ENCODE measurements around the gene HMCES.

The HMCES gene, protein sequence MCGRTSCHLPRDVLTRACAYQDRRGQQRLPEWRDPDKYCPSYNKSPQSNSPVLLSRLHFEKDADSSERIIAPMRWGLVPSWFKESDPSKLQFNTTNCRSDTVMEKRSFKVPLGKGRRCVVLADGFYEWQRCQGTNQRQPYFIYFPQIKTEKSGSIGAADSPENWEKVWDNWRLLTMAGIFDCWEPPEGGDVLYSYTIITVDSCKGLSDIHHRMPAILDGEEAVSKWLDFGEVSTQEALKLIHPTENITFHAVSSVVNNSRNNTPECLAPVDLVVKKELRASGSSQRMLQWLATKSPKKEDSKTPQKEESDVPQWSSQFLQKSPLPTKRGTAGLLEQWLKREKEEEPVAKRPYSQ

DNA sequence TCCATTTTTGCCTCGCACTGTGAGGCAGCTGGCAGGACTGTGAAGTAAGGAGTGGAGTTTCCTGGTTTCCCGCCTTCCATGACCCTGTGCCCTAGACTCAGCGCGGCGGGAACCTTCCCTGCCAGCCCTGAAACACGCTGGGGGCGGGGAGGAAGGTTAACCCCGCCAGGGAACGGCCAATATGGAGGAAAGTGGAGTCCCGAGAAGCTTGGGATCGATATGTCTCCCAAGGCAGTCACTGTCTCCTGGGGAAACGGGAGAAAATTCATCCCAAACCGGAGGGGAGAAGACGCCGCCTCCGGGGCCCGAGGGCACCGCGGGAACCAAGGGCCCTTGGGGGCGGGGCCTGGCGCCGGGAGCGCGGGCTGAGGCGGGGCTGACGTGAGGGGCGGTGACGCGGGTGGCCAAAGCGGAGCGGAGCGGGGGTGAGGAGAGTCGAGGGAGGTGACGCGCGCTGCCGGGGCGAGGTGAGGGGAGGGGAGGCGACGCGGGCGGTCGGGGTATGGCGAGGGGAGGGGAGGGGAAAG, at the start of gene HMCES:
HMCES (plus strand) TSS at position 432 of the 527 bp plus-strand sequence. CDS start 863 bp downstream, outside the sequence.
- peak; percentile 93 for DNase-seq (ENCODE audit: low read depth)

DNA sequence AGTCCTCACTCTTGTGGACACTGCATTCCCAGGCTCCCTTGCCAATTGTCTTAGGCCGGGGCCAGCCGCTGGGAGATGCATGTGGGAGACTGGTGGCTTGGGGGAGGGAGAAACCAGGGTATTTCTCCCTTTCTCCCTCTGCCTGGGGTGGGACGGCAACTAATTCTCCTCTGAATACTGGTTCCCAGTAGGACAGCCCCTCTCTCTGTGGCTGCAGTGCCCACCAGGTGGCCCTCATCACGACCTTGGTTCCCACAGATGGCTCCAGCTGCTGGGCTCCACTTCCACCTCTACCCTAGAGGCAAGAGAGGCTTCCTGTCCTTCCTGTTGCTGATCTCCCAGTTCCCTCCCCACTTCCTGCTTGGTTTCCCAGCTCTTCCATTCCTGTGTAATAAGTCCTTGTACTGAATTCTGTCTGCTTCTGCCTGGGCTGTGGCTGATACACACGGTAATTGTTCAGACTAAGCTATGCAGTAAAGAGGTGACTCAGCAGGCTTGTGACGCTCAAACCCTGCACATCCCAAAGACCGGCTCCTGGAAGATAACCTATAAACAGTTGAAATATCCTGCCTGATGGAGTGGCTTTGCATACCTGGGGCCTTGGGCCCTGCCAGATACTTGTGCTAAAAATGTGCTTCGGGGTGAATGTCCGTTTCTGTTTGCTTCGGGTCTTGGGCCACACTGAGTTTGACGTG, 49.6 kb upstream of the HMCES start:
- no peak for DNase-seq (ENCODE audit: low read depth)

DNA sequence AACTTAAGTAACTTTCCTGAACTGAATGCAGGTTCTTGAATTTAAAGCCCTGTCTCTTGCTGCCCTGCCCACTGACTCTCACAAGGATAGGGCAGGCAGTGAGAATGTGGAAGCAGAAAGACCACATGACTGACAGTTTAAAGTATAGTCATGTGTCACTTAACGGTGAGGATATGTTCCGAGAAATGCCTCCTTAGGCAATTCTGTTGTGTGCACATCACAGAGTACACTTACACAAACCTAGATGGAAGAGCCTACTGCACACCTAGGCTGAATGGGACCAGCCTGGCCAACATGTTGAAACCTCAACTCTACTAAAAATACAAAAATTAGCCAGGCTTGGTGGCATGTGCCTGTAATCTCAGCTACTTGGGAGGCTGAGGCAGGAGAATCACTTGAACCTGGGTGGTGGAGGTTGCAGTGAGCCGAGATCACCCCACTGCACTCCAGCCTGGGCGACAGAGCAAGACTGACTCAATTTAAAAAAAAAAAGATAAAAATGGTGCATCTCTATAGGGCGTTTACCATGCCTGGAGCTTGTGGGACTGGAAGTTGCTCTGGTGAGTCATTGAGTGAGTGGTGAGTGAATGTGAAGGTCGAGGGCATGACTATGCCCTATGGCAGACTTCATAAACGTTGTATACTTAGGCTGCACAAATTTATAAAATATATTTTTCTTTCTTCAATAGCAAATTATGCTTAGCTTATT, 48.2 kb upstream of the HMCES start:
- no peak for DNase-seq (ENCODE audit: low read depth)

DNA sequence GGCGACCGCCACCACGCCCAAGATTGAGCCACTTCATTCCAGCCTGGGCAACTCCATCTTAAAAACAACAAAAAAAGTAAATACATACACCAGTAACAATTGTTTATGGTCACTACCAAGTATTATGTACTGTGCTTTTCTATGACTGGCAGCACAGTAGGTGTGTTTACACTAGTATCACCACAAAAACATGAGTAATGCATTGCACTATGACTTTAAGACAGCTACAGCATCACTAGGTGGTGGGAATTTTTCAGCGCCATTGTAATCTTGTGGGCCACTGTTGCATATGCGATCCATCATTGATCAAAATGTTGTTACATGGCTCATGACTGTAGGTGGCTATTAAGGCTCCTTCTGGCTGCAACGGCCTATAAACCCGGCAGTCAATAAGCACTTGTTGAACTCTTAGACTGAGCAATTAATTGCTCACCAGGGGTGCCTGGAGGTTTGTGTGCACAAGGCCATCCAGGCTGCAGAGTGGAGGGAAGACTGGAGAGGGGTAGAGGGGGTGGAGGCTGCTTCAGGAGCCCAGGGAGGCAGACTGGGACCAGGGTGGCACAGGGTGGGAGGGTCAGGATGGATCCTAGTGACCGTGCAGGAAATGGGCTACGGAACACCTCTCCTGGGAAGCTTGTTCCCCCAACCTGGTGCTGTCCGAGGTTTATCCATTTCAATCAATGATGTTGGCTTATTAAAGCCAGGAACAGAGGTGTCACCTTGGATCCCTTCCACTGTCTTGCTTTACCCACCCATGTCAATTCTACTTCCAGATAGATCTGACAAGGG, 47.1 kb upstream of the HMCES start:
- no peak for DNase-seq (ENCODE audit: low read depth)

DNA sequence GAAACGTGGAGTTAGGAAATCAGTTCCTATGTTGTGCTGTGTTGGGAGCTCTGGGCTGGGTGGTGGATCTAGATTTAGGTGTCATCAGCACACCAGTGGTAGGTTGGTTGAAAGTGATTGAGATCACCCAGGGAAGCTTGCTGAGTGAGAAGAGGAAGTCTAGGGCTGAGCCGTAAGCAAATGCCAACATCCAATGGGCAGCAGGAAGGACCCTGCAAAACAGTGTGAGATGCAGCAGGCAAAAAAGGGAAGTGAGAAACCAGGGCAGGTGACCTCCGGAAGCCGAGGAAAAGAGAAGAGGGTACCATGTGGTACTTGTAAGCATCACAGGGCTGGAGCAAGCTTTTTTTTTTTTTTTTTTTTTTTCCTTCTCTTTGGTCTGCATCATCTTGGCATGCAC, 45.1 kb upstream of the HMCES start:
- no peak for DNase-seq (ENCODE audit: low read depth)

DNA sequence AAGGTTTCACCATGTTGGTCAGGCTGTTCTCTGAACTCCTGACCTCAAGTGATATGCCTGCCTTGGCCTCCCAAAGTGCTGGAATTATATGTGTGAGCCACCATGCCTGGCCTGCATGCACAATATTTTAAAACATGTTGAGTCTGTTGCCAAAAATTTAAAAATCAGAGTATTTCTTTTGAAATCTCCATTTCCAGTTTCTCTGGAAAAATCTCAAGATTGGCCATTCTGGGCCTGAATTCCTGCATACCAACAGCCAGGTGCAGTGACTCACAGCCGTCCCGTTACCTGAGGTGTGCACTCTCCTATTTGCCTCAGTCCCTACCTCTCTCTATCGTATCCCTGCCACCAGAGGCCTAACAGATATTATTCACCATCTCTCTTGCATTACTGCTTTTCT, 44.2 kb upstream of the HMCES start:
- DNase-seq (ENCODE audit: low read depth) = no peak

DNA sequence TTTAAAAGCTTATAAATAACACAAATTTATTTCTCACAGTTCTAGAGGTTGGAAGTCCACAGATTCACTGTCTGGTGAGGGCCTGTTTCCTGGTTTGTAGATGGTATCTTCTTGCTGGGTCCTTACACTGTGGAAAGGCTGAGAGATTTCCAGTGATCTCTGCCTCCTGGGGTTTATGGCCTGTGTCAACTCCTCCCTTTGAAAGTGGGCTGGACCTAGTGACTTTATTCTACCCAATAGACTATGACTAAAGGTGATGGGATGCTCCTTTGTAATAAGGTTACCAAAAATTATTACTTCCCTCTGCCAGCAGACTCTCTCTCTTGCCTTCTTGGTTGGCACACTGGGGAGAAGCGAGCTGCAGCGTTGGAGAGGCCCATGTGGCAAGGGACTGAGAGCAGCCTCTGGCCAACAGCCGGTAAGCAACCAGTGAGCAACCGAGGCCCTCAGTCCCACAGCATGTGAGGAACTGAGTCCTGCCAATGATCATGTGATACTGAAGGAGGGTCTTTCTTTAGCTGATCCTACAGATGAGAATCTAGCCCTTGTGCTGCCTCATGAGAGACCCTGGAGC, 43.2 kb upstream of the HMCES start:
- DNase-seq (ENCODE audit: low read depth) = no peak

DNA sequence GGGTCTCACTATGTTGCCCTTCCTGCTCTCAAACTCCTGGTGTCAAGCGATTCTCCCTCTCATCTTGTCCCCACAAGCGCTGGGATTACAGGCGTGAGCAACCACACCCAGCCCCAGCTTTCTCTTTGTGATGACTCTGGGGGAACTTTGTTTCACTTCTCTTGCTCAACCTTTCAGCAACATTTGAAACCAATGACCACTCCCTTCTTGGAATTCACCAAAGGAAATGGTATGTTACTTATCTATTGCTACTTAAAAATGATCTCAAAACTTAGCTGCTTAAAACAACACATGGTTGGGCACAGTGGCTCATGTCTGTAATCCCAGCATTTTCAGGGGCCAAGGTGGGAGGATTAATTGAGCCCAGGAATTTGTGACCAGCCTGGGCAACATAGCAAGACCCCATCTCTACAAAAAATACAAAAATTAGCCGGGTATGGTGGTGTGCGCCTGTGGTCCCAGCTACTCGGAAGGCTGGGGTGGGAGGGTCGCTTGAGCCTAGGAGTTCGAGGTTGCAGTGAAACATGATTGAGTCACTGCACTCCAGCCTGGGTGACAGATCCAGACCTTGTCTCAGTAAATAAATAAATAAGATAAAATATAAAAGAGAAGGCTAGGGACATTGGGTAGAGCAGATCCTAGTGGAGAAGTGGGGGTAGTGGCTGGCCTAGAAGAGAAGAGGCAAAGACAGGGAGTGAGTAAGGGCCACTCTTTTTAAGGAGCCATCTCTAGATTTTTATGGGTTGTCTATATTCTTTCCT, 39.5 kb upstream of the HMCES start:
- no peak for DNase-seq (ENCODE audit: low read depth)

DNA sequence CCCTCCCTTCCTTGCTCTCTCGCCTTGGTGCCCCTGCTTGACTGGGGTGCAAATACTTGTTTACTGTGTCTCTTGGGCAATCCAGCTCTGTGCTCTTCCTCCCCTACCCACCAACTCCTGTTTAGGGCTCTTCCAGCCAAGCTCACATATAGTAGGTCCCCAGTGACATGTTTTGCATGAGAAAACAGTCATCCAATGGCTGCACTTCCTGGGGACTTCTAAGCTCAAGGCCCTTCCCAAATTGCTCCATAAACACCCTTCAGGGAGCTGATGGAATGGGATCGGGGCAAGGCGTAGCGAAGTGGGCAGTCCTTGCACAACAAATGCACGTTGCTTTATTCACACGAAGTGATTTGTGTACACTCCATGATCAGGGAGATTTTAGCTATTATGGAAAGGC, 38.7 kb upstream of the HMCES start:
- DNase-seq (ENCODE audit: low read depth) = no peak

DNA sequence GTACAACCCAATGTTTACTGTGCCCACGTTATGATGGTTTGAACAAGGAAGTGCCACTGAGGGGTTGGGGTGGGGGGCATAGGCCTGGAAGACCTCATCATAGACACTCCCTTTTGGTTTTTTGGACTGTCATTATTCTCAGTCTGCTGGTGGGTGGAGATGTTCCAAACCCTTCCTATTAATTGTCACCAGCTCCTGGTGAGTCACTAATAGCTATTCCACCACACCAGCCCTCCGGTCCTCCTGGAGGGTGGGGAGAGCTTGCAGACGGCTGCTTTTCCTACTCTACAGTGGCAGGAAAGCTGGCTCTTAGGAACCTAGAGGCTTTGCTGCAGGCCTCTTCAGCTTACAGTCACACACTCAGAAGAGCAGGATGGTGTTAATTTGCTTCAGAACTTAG, 38.2 kb upstream of the HMCES start:
- DNase-seq (ENCODE audit: low read depth) = no peak

DNA sequence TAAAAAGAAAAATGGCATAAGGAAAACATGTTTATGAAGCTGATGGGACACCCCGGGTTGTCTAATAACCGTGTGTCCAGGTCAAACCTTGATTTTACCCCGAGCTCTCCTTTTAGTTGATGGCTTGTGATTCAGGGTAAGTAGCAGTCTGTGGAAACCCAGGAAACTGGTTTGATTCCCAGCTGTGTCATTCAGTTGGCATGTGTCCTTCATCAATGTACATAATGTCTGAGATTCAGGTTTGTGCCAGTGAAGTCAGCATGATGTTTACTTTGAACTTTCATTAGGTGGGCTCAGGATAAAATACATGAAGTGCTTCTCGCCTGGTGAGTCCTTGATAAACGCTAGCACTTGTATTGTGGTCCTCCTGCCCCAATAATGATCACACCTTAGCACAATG, 33.5 kb upstream of the HMCES start:
- no peak for DNase-seq (ENCODE audit: low read depth)

DNA sequence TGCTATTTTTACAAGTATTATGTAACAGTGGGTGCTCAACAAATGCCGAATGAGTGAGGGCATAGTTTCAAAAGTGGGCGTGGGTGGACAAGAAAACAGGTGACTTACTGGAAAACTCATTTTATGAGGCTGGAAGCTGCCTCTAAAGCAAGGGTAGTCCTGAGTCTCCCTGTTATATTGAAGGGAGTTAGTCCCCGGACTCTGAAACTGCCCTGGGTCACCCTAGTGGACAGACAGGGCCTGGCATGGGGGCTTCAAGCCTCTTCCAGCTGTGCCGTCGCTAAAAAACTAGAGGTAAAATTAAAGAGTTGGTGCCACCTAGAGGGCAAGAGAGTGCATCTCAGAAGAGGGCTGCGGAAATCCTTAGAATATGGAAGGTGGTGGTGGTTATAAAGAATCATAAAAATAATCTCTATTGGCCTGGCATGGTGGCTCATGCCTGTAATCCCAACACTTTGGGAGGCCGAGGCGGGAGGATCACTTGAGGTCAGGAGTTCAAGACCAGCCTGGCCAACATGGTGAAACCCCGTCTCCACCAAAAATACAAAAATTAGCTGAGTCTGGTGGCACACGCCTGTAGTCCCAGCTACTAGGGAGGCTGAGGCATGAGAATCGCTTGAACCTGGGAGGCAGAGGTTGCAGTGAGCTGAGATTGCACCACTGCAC, 32.9 kb upstream of the HMCES start:
- DNase-seq (ENCODE audit: low read depth) = peak; percentile 53

DNA sequence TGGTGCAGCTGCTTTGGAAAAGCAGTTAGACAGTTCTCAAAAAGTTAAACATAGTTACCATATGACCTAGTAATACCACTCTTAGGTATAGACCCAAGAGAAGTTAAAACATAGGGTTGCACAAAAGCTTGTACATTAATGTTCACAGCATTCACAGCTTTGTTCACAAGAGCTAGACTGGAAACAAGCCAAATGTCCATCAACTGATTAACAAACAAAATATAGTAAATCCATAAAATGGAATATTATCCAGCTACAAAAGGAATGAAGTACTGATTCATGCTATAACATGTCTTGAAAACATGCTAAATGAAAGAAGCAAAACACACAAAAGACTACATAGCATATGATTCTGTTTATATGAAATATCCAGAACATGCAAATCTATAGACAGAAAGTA, 32.0 kb upstream of the HMCES start:
- DNase-seq (ENCODE audit: low read depth) = no peak

DNA sequence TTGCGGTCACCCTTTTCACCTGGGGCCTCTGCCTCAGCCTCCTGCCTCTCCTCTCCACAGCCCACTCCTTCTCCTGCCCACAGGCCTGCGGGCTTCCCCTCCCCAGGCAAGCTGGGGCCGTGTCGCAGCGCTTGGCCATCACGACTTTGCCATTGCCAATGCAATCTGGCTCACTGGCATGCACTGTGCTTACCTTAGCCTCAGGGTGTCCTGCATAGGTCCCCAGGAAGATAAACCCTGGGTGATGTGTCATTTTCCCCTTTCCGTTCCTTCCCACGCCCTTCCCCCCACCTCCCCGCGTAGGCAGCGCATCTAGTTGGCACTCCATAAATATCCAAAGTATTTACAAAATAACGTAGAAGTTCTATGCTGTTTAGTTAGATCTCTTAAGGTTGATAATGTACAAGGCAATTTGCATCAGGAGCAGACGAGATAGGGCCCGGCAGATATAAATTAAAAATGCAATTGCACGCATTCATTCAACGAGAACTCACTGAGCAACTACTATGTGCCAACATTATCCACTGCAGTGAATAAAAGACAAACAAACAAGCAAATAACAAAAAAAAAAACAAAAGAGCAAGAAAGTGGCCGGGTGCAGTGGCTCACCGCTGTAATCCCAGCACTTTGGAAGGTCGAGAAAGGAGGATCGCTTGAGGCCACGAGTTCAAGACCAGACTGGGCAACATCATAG, 30.2 kb upstream of the HMCES start:
- DNase-seq (ENCODE audit: low read depth) = no peak

DNA sequence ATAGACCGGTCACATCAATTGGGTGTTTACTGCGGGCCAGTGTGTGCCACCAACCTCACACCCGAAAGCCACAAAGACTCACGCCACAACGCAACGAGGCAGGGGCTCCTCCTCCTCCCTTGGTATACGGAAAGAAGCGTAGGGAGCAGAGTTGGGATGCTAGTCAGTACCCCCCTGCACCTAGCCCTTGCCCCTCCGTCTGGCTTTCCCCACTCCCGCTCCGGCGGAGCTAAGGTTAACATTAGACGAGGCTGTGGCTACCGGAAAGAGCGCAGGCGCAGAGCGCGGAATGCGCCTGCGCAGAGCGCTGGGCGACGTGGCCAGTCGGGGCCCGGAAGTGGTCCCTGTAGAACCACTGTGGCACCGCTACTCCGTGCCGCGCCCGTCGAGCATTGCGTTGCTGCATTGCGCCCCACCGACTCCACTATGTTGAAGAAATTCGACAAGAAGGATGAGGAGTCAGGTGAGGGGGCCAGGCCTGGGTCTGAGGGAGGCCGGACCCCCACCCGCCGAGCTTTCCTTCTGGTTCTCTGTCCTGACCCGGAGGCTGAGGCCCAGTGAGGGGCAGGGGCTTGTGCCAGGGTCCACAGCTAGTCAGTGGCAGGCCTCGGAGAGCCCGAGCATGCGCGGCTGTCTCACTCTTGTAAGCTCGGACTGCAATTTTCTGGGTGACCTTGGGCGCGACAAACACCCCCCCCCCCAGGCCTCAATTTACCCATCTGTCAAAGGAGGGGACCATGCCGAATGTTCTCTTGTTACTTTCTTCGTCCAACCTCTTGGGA, 29.2 kb upstream of the HMCES start, which contains the start of gene COPG1:
COPG1 (plus strand) TSS at position 323 of the 782 bp plus-strand sequence; CDS start at position 427, 104 bp downstream.
- peak; percentile 79 for DNase-seq (ENCODE audit: low read depth)

DNA sequence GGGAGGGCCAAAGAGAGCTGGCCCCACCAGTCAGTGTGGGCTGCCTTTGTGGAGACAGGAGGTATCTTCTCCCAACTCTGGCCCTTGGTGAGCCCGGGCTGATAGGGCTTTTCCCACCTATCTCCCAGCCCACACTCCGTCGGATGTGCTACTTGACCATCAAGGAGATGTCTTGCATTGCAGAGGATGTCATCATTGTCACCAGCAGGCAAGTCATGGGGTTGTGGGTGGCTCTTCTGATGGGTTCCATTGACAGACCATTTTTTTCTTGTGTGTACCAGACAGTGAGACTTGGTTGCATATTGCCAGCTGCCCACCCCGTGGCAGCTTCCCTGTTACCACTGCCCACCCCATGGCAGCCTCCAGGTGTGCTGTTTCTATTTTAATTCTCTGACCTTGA, 25.9 kb upstream of the HMCES start:
- no peak for DNase-seq (ENCODE audit: low read depth)

DNA sequence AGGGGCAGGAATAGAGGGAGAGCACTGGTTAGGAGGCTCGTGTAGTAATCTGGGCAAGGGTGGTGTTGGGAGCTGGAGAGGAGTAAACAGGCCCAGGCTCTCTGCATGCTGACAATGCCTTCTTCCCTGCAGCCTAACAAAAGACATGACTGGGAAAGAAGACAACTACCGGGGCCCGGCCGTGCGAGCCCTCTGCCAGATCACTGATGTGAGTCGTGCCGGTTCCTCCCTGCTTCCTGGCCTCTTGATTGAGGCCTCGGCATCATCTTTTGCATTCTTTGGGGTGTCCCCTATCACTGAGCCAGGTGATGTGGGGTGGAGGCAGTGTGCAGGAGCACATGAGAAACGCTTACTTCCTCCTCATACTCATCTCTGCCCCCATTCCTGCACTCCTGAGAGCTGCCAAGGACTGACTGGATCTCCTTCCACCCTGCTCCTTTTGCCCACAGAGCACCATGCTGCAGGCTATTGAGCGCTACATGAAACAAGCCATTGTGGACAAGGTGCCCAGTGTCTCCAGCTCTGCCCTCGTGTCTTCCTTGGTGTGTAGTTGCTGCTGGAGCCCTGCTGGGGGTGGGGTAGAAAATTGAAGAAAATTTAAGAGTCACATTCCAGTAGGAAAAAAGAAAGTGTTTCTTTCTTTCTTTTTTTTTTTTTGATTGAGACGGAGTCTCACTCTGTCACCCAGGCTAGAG, 24.0 kb upstream of the HMCES start:
- DNase-seq (ENCODE audit: low read depth) = no peak

DNA sequence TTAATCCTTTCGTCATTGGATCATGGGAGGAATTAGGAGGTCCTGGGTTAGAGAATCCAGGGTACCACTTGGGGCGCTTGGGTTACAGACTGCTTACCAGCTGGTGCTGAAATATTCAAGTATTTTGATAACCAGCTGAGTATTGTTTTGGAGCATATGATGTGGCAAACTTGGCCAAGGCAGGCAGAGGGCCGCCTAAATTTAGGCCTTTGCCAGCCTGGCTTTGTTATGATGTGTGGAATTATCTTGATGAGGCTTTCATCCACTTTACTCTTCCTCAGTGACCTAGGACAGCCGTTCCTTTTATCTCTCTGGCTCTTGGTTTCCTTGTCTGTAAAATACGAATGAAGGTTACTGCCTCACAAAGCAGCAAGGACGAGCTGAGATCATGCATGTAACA, 22.4 kb upstream of the HMCES start:
- no peak for DNase-seq (ENCODE audit: low read depth)
